ENCODE data around the gene CHN2. TPM values are rescaled to one million over a fixed set of nuclear protein-coding genes. Genes with fewer than 3 reads are reported as not detected.

Gene CHN2
- total RNA-seq, 1 experiment from 2014 or later = 4.2 TPM

DNA sequence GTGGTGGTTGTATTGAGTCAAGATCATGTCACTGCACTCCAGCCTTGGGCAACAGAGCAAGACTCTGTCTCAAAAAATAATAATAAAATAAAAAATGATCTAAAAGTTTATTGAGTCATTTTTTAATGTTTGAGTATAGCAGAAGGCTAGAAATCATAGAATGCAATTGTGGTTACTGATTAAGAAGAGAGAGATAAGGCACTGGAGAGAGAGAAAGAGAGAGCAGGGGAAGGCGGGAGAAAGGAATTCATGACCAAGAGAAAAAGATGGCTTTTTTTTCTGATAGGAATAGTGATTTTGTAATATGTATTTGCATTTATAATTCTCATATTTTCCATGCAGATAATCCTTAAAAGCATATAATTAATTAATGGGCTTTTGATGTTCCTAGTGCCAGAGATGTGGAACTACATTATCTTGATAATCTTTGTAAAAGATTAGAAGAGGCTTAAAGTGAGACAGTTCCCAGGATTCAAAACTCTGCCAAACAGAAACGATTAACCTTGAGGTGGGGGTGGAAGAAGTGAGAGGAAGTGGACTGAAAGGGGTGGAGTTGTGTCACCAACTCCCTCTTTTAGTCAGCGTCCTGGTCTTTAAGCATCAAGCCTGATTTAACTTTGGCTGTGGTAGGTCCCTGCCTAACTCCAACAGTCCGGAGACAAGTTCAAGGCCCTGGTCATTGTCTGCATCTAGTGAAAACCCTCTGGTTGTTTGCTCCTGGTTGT is 76.2 kb downstream of the CHN2 start:
- no peaks in the 10 kb centered on the region for H3K27me3 ChIP-seq (ENCODE audit: control insufficient read depth, insufficient read depth, low read length)
- H3K36me3 ChIP-seq (replicated peaks; ENCODE audit: control insufficient read depth, insufficient read depth, low read length) = no peaks in the 10 kb centered on the region
- DNase-seq = no peak
- no peak overlapping the region for H3K4me3 ChIP-seq (ENCODE audit: insufficient read depth, low read depth, low read length)

DNA sequence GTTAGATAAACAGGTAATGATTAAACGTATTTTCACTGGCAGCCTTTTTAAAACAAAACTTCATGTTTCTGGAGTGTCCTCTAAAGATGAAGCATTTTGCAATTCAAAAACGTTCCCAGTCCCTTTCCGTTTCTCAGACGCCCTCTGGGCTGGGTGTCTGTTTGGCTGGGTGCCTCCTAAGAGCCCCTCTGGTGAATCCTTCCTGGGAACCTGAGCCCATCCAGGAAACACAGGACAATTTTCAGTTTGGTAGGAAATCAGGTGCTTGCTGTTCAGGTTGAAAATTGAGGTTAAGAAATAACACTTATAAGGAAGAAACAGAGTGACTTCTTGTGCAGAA is 76.7 kb downstream of the CHN2 start:
- H3K4me3 ChIP-seq (ENCODE audit: insufficient read depth, low read depth, low read length) = no peak overlapping the region
- no peak for DNase-seq
- no peaks in the 10 kb centered on the region for H3K27me3 ChIP-seq (ENCODE audit: control insufficient read depth, insufficient read depth, low read length)
- no peaks in the 10 kb centered on the region for H3K36me3 ChIP-seq (replicated peaks; ENCODE audit: control insufficient read depth, insufficient read depth, low read length)

DNA sequence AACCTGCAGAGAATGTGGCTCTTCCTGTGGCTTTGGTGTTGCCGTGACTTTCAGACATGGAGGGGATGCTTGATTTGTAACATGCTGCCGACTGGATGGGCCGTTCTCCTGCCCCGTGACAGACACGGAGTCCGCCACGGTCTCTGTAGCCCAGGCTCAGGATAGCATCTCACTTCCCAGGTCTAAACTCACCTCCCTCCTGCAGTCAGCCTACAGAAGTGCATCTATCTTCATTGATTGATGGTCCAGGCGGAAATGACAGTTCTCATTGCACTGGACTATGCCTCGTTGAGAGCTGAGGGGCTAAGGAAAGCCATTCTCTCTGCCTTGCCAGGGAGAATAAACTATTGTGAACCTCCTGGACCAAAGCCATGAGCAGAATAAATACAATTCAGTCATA is 77.5 kb downstream of the CHN2 start:
- H3K36me3 ChIP-seq (replicated peaks; ENCODE audit: control insufficient read depth, insufficient read depth, low read length) = no peaks in the 10 kb centered on the region
- no peak overlapping the region for H3K4me3 ChIP-seq (ENCODE audit: insufficient read depth, low read depth, low read length)
- DNase-seq = no peak
- no peaks in the 10 kb centered on the region for H3K27me3 ChIP-seq (ENCODE audit: control insufficient read depth, insufficient read depth, low read length)

DNA sequence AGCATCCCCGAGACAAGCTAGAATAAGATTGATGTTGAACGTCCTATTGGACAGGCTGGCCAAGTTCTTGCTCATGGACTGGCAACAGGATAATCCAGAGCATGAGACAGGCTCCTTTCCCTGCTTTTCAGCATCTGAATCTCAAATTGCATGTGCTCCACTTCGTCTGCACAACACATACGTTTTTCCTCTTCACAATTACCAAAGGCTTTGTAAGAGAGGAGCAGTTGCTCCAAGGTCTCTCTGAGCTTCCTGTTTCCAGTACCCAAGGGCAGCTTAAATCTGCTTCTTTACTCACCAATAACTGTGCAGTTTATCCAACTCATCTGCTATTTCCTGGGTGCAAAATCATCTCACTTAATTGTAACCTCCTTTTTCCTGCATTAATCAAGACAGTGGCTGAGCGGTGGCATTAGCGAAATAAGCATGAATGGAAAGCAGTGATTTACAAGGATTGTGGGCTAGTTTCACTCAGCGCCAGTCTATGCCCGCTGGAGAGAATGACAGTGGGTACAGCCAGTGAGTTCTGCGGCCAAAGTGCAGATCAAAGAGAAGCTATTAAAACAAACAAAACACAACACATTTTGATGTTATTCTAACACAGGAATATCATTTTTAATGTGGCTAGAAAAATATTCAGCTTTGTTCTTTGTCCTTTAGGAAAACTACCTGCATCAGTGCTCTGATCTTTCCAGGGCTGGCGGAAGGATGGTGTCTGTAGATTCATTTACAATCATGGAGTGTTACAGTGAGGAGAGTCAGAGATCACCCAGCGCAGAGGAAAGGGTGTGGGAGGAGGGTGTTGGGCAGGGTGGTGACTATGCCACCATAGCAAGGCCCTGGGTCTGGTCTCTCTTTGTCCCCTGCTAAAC is 79.8 kb downstream of the CHN2 start:
- DNase-seq = no peak
- H3K27me3 ChIP-seq (ENCODE audit: control insufficient read depth, insufficient read depth, low read length) = no peaks in the 10 kb centered on the region
- no peak overlapping the region for H3K4me3 ChIP-seq (ENCODE audit: insufficient read depth, low read depth, low read length)
- no peaks in the 10 kb centered on the region for H3K36me3 ChIP-seq (replicated peaks; ENCODE audit: control insufficient read depth, insufficient read depth, low read length)

DNA sequence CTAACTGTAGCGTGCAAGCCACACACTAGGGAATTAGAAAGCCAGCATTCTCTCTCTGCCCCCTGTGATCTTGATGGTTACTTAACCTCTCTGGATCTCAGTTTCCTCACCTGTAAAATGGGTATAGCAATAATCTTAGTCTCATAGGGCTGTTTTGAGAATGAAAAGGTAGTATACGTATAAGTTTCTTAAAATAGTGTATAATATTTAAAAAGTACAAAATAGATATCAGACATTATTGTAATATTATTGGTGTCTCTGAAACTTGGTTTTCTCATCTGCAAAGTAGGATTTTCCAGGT is 80.4 kb downstream of the CHN2 start:
- H3K36me3 ChIP-seq (replicated peaks; ENCODE audit: control insufficient read depth, insufficient read depth, low read length) = no peaks in the 10 kb centered on the region
- H3K4me3 ChIP-seq (ENCODE audit: insufficient read depth, low read depth, low read length) = no peak overlapping the region
- DNase-seq = no peak
- no peaks in the 10 kb centered on the region for H3K27me3 ChIP-seq (ENCODE audit: control insufficient read depth, insufficient read depth, low read length)

DNA sequence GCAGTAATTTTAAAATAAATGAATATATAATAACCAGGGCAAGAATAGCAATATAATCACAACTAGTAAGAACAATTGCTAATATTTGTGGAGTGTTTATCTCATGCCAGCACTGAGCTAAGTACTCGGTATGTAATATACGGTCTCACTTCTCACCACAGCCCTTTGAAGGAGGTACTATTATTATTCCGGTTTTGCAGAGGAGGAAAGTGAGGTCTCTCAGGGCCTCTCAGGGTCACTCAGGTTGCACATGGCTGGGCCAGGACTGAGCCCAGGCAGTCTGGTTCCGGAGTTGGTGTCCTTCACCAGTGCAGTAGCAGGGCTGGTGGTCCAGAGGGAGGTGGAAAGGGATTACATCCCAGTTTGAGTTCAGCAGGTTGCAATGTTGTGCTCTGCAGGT is 80.9 kb downstream of the CHN2 start:
- H3K36me3 ChIP-seq (replicated peaks; ENCODE audit: control insufficient read depth, insufficient read depth, low read length) = no peaks in the 10 kb centered on the region
- no peak for DNase-seq
- no peak overlapping the region for H3K4me3 ChIP-seq (ENCODE audit: insufficient read depth, low read depth, low read length)
- no peaks in the 10 kb centered on the region for H3K27me3 ChIP-seq (ENCODE audit: control insufficient read depth, insufficient read depth, low read length)

DNA sequence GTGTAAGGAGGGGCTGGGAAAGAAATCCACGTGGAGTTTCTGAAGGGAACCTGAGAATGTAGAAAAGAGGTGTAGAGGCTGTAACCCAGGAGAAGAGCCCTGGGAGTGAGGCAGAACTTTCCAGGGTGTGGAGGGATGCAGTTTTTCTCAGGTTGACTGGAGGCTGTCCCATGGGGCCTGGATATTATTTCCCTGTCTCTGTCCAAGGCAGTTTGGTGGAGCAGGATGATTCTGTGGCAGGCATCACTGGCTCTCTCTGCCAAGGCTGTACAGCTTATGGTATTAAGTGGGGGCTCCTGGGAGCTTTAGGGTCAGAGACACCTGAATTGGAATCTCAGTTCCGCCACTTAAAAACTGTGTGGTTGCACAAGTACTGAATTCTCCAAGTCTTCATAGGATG is 81.6 kb downstream of the CHN2 start:
- no peaks in the 10 kb centered on the region for H3K36me3 ChIP-seq (replicated peaks; ENCODE audit: control insufficient read depth, insufficient read depth, low read length)
- H3K27me3 ChIP-seq (ENCODE audit: control insufficient read depth, insufficient read depth, low read length) = no peaks in the 10 kb centered on the region
- no peak overlapping the region for H3K4me3 ChIP-seq (ENCODE audit: insufficient read depth, low read depth, low read length)
- DNase-seq = no peak

DNA sequence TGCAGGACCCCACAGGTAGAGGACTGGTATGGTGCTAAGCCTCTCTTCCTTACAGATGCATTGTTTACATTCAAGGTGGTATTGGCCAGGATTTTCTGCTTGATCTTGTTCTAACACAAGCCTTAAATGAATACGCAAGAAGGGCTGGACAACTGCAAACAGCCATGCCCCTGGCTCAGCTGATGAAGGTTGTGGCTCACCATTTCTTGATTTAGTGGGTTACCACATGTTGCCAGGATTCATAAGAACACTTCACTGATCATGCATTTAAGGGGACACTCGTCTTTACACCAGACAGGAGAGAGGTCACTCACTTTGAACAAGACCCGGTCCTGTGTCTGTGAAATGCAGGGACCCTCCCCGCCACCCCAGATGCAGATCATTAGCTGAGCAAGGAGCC is 82.2 kb downstream of the CHN2 start:
- no peak for DNase-seq
- Histone ChIP-seq H3K4me3 (ENCODE audit: insufficient read depth, low read depth, low read length) (no peak overlapping the region), H3K27me3 (ENCODE audit: control insufficient read depth, insufficient read depth, low read length) (no peaks in the 10 kb centered on the region), H3K36me3 (replicated peaks; ENCODE audit: control insufficient read depth, insufficient read depth, low read length) (no peaks in the 10 kb centered on the region)

DNA sequence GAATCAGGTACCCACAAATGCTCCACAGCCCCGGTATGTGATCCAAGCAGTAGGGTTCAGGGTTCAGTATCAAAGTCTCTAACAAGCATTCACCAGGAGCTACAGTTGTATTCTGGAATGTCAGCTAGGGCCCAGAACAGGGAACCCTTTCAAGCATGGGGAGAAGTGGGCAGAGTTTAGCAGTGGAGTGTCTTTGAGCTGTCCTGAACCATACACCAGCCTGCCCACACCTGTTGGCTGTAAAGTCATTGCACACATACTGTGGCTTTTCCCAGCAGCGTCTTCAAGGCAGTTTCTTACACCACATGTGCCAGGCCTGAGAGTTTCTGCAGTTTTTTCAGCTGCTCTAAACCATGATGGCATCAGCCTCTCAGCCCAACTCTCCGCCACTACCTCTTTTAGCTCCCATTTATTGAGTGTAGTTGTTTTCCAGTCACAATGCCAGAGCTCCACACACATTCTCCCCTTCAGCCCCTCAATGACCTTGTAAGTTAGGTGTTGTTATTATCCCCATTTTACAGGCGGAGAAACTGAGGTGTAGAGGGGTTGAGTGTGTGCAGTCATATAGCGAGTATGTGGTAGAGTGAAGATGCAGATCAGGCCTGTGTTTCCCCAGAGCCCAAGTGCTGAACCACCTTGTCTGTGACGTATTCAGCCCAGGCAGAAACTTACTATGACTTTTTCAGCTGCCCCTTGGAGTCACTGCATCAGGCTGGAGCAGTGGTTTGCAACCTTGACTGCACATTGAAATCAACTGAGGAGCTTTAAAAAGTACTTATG is 83.1 kb downstream of the CHN2 start:
- Histone ChIP-seq H3K4me3 (ENCODE audit: insufficient read depth, low read depth, low read length) (no peak overlapping the region), H3K36me3 (replicated peaks; ENCODE audit: control insufficient read depth, insufficient read depth, low read length) (no peaks in the 10 kb centered on the region), H3K27me3 (ENCODE audit: control insufficient read depth, insufficient read depth, low read length) (no peaks in the 10 kb centered on the region)
- no peak for DNase-seq

DNA sequence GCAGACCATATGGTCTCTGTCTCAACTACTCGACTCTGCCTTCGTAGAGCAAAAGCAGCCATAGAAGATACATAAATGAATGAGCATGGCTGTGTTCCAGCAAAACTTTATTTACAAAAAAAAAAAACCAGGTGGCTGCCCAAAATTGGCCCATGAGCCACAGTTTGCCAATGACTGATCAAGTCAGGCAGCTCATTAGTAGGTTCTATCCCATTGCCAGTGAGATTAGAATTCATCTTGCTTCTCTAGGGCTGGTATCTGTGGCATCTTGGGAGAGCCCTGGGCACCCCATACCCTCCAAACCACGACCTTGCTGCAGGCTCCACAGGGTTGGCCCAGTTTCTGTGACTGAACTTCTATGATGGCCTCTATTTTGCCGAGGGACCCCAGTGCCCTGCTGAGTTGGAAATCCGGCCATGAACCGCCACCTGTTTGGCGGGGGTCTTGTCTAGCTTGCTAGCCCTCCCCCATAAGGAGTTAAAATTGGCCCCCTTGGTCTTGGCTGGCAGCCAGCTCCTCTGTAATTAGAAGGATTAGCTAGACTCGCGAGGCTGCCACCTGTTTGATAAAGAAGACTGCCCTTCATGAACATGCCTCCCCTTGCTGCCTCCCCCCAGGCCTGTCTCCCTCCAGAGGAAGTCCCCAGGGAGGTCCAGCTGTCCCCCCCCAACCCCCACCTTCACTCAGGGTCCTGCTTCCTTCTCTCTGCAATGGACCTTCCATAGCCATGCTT is 83.9 kb downstream of the CHN2 start:
- H3K4me3 ChIP-seq (ENCODE audit: insufficient read depth, low read depth, low read length) = no peak overlapping the region
- no peak for DNase-seq
- H3K27me3 ChIP-seq (ENCODE audit: control insufficient read depth, insufficient read depth, low read length) = no peaks in the 10 kb centered on the region

DNA sequence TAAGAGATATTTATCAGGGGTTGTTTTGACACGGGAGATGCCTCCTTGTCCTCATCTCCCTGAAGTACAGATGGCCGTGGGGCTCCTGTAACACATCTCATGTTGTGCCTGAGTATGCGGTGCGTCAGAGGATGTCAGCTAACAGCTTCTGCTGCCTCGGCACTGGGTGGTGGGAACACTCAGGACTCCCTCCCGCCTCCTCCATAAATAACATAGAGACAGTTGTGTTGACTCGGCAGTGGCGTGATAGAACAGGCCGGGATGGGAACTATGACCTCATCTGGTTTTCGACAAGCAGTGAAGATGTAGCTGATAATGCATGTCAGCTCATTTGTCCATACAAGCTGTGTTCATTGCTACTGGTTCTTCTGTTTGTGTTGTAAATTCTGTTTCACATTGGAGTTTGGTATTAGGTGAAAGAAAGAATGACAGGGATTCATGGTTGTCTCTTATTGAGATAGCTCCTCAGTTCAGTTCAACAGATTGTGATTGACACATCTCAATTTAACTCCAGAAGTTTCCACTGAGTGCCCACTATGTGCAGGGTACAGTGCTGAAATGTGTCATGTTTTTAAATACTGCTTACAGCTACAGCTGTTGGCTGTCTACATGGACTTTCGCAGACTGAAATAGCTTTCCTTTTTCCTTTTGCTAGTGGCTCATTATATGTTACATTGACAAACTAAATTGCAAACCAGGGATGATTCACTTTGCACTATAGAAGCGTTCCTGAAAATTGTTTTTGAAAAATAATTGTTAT is 87.4 kb downstream of the CHN2 start:
- no peak for DNase-seq
- Histone ChIP-seq H3K4me3 (ENCODE audit: insufficient read depth, low read depth, low read length) (no peak overlapping the region), H3K27me3 (ENCODE audit: control insufficient read depth, insufficient read depth, low read length) (no peaks in the 10 kb centered on the region)

More for the DNA sequence above, 83.9 kb downstream of the CHN2 start:
- H3K36me3 ChIP-seq (replicated peaks; ENCODE audit: control insufficient read depth, insufficient read depth, low read length) = no peaks in the 10 kb centered on the region

DNA sequence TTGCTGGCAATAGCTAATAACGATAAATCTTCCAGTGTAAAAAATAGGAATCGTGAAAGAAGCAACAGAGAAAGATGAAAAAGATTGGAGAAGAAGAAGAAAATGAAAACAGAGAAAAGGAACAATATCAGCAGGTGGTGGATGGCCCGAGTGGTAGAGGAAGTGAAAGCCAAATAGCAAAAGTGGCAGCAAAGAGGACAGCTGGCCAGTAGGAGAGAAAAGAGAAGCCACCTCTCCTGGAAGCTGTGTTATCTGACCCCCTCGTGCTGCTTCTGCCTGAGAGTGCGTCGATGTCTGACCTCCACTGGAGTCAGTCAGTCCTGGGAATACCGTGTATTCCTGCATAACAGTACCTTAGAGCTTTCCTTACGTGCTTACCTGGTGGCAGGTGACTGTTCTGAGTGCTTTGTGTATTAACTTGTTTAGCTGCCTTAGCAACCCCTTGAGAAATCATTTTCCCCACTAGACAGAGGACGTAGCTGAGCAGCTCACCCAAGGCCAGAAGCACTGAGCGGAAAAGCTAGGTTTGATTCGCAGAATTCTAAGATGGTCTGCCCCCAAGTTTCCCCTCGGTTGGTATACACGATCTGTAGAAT is 88.3 kb downstream of the CHN2 start:
- H3K27me3 ChIP-seq (ENCODE audit: control insufficient read depth, insufficient read depth, low read length) = no peaks in the 10 kb centered on the region
- H3K36me3 ChIP-seq (replicated peaks; ENCODE audit: control insufficient read depth, insufficient read depth, low read length) = no peaks in the 10 kb centered on the region
- no peak overlapping the region for H3K4me3 ChIP-seq (ENCODE audit: insufficient read depth, low read depth, low read length)
- no peak for DNase-seq

More for the DNA sequence above, 87.4 kb downstream of the CHN2 start:
- no peaks in the 10 kb centered on the region for H3K36me3 ChIP-seq (replicated peaks; ENCODE audit: control insufficient read depth, insufficient read depth, low read length)

DNA sequence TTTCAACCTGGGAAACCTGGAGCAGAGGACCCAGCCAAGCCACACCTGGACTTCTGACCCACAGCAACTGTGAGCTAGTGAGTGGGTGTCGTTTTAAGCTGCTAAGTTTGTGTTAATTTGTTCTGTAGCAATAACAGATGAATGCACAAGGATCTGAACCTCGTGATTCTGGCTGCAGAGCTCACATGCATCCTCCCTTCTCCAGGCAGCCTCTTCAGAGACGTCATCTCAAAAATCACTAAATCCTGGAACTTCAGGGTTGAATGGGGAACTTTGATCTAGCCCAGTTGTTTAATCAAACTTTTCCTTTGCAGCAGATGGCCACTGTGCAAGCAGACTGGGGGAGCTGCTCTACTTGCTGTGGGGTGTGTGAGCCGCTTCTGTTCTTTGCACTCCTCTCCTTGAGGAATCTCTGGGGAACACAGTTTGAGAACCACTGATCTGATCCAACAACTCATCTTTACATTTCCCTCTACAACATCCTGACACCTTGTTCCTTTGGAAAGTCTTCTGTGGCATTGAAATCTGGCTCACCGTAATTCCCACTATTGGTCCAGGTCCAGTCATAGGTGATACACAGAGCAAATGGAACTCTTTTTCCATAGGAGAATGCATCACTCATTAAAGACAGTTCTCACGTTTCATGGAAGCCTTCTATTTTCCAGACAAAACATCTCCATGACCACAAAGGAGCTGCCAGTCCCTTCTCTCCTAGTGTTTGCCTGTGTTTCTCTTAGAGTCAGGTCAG is 90.3 kb downstream of the CHN2 start:
- Histone ChIP-seq H3K27me3 (ENCODE audit: control insufficient read depth, insufficient read depth, low read length) (no peaks in the 10 kb centered on the region), H3K36me3 (replicated peaks; ENCODE audit: control insufficient read depth, insufficient read depth, low read length) (no peaks in the 10 kb centered on the region), H3K4me3 (ENCODE audit: insufficient read depth, low read depth, low read length) (no peak overlapping the region)
- DNase-seq = no peak

All from H7 (cell line).